ENCODE results near the gene SHC4. TPM values are rescaled to one million over a fixed set of nuclear protein-coding genes. Genes with fewer than 3 reads are reported as not detected.
A peak's percentile ranks its signal among the peaks of the same experiment; 100 is the strongest.

SHC4 gene
- total RNA-seq, 4 donors from 2014 or later = 0.63 to 4.7 (median 1.6) TPM

DNA sequence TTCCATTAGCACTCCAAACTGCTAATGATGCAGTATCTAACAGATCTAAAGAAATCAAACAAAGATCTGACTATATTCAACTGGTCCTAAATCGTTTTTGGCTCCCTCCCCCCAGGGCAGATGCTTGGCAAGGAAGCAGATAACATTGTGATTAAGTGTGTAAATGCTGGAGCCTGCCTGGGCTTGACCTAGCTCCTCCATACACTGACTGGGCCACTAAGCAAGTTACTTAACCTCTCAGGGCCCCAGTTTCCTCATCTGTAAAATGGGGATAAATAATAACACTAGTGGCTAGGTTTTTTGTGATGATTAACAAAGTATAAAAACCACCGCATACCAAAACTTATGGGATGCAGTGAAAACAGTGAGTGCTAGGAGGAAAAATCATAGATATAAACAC lies 76.6 kb downstream of the SHC4 start:
- DNase-seq (ENCODE audit: low spot score in 2 of 2) = no peak
- TF ChIP-seq POLR2A (IDR thresholded peaks at IDR 0.05) = no peak
- TF ChIP-seq, protein P1, sequence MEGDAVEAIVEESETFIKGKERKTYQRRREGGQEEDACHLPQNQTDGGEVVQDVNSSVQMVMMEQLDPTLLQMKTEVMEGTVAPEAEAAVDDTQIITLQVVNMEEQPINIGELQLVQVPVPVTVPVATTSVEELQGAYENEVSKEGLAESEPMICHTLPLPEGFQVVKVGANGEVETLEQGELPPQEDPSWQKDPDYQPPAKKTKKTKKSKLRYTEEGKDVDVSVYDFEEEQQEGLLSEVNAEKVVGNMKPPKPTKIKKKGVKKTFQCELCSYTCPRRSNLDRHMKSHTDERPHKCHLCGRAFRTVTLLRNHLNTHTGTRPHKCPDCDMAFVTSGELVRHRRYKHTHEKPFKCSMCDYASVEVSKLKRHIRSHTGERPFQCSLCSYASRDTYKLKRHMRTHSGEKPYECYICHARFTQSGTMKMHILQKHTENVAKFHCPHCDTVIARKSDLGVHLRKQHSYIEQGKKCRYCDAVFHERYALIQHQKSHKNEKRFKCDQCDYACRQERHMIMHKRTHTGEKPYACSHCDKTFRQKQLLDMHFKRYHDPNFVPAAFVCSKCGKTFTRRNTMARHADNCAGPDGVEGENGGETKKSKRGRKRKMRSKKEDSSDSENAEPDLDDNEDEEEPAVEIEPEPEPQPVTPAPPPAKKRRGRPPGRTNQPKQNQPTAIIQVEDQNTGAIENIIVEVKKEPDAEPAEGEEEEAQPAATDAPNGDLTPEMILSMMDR (IDR thresholded peaks at IDR 0.05) = no peak
- intact Hi-C loops (cut with DNase I; ENCODE audit: low total_unique reads) = no loop called here
- H3K4me3 ChIP-seq (ENCODE audit: low read depth, poor library complexity, severe bottlenecking) = no peak overlapping the region
- WGBS, 2 donors = 52 to 63% methylated on average over 2 of the region's 2 CpGs

DNA sequence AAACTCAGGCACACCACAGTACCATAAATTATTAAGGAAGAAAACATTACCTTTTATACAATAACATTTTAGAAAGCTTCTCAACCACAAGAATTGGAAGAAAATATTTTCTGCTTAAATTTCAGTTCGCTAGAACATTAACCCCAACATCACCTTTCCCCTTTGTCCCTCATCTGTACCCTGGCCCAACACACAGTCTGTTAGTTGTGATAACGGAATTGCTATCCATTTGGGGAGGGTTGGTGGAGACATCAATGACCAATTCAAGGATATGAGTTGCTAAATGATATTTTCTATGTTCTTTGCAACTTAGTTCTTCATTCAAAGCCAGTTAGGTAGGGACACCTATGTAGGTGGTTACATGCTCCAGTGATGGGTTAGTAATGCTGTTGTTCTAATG lies 80.0 kb downstream of the SHC4 start:
- WGBS, 2 donors = 87 to 89% methylated on average over 2 of the region's 2 CpGs
- H3K4me3 ChIP-seq (ENCODE audit: low read depth, poor library complexity, severe bottlenecking) = no peak overlapping the region
- intact Hi-C loops (cut with DNase I; ENCODE audit: low total_unique reads) = no loop called here

DNA sequence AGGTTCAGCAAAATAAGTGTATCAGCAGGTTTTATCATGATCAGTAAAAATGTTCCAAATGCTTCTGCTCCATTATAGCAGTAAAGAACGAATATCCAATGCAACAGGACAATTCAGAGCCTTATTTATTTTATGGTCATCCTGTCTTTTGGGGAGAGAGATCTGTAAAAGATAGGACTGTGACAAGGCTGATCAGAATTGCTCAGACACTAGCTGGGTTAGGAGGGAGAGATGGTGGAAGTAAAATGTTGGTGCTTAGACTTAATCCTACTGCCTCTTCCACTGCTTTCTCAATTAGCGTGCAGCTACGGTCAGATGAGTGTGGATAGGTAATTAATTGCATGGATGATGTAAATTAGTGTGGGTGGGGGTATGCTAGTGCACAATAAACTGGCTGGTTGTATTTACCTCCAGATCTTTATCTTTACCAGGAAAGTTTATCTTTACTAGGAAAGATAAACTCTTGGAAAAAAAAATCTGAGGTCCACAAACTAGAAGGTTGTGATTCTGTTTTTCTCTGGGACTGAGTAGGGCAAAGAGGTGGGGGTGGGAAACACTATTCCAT lies 83.6 kb downstream of the SHC4 start:
- intact Hi-C loops (cut with DNase I; ENCODE audit: low total_unique reads) = no loop called here
- TF ChIP-seq, protein P1 (IDR thresholded peaks at IDR 0.05) = no peak
- no peak for TF ChIP-seq POLR2A (IDR thresholded peaks at IDR 0.05)
- H3K4me3 ChIP-seq (ENCODE audit: low read depth, poor library complexity, severe bottlenecking) = no peak overlapping the region
- WGBS, 2 donors = 58 to 75% methylated on average over 3 of the region's 3 CpGs
- no peak for DNase-seq (ENCODE audit: low spot score in 2 of 2)

More for the DNA sequence above, 80.0 kb downstream of the SHC4 start:
- TF ChIP-seq, protein P1 (IDR thresholded peaks at IDR 0.05) = no peak
- no peak for TF ChIP-seq POLR2A (IDR thresholded peaks at IDR 0.05)
- no peak for DNase-seq (ENCODE audit: low spot score in 2 of 2)

DNA sequence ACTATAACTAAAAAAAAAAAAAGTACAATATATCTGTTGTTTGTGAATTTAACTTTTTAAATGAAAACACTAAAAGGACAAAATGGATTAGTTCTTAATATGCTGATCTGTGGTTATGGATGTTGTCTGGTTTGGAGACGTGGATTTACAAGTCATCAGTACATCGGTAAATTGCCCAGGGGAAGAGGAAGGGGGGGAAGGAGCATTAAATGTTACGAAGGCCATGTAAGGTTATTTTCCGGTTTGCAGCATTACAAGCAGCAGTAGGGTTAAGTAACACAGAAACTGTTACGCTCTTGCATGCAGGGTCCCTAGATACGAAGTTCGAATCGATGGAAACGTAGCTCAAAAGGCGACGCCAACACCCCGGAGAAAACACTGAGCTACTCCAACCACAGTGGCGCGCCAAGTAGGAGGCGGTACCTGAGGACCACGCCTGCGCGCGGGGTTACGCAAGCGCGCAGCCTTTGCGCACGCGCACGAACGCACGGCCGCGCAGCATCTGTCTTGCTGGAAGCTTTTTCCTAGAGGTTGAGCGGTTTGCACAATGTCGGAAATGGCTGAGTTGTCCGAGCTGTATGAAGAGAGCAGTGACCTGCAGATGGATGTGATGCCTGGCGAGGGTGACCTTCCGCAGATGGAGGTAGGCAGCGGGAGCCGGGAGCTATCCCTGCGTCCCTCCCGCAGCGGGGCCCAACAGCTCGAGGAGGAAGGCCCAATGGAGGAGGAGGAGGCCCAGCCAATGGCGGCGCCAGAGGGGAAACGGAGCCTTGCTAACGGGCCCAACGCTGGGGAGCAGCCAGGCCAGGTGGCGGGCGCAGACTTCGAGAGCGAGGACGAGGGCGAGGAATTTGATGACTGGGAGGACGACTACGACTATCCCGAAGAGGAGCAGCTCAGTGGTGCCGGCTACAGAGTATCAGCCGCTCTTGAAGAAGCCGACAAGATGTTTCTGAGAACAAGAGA lies 85.8 kb downstream of the SHC4 start, which contains the start of gene EID1:
TSS of gene EID1 (plus strand) at position 505 of the 966 bp plus-strand sequence. CDS start at position 548, 43 bp downstream.
- peak; percentile 92 to 98 for DNase-seq (ENCODE audit: low spot score in 2 of 2)
- peak in 1 of 2 donors; percentile 49 for TF ChIP-seq POLR2A (IDR thresholded peaks at IDR 0.05)
- TF ChIP-seq, protein P1 (IDR thresholded peaks at IDR 0.05) = no peak
- WGBS, 2 donors = 0 to 1% methylated on average over 56 to 58 of the region's 58 CpGs
- peak within 1 kb of the TSS; percentile 96 for H3K4me3 ChIP-seq (ENCODE audit: low read depth, poor library complexity, severe bottlenecking)
- intact Hi-C loops (cut with DNase I; ENCODE audit: low total_unique reads) = no loop called here

- no peak for DNase-seq (ENCODE audit: low spot score in 2 of 2)
- H3K4me3 ChIP-seq (ENCODE audit: low read depth, poor library complexity, severe bottlenecking) = no peak overlapping the region
- WGBS, 2 donors = 87% methylated on average over 3 of the region's 3 CpGs
- TF ChIP-seq, protein P1 (IDR thresholded peaks at IDR 0.05) = no peak
- no peak for TF ChIP-seq POLR2A (IDR thresholded peaks at IDR 0.05)
- intact Hi-C loops (cut with DNase I; ENCODE audit: low total_unique reads) = no loop called here
Observed at GRCh38 chr15:48876057-48876456, 87.7 kb downstream of the SHC4 start.

Data from lower leg skin (tissue), 4 donors.